Measurements from ENCODE around the gene ANKRD26. TPM values are rescaled to one million over a fixed set of nuclear protein-coding genes. Genes with fewer than 3 reads are reported as not detected.

Gene ANKRD26
- total RNA-seq, 1 experiment from 2014 or later: 4.5 TPM

- no peaks in the 10 kb centered on the region for H3K27me3 ChIP-seq
Observed at GRCh38 chr10:26960308-26960707, 140.0 kb downstream of the ANKRD26 start.

DNA sequence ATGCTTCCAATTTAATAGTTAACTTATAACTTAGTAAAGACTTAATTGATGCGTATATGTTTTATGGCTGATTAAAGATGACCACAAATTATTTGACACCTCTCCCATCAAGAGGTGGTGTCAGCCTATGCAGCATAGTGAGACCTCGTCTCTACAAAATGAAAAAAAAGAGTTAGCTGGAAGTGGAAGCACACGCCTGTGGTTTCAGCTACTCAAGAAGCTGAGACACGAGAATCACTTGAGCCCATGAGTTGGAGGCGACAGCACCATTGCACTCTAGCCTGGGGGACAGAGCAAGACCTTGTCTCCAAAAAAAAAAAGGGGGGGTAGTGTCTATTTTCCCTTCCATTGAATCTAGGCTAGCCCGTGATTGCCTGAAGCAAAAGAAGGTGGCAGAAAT, 140.5 kb downstream of the ANKRD26 start:
- Histone ChIP-seq H3K27me3 (no peaks in the 10 kb centered on the region), H3K36me3 (no peaks in the 10 kb centered on the region), H3K9me3 (no peaks in the 10 kb centered on the region), H3K4me3 (no peak overlapping the region)
- no peak for DNase-seq

More at GRCh38 chr10:26960308-26960707, 140.0 kb downstream of the ANKRD26 start:
- peak; percentile 67 for DNase-seq
- Histone ChIP-seq H3K4me3 (no peak overlapping the region), H3K9me3 (no peaks in the 10 kb centered on the region), H3K36me3 (no peaks in the 10 kb centered on the region)

Other genes with a start within 250 kb of the ANKRD26 start
- gene ABI1, start 239.5 kb downstream of the ANKRD26 start, total RNA-seq (2014; rRNA removed; shearing (Covaris generic); ENCODE audit: low replicate concordance): 40.3 and 43.4 TPM in 2 replicates
- 92.1 and 123 TPM in 2 replicates for gene YME1L1, start 53.9 kb upstream of the ANKRD26 start, total RNA-seq (2014; rRNA removed; shearing (Covaris generic); ENCODE audit: low replicate concordance)
- gene MASTL, start 54.9 kb upstream of the ANKRD26 start, total RNA-seq (2014; rRNA removed; shearing (Covaris generic); ENCODE audit: low replicate concordance): 13.2 and 21.2 TPM in 2 replicates
- gene ACBD5, start 140.3 kb upstream of the ANKRD26 start, total RNA-seq (2014; rRNA removed; shearing (Covaris generic); ENCODE audit: low replicate concordance): 12.8 and 26.1 TPM in 2 replicates